Stimulated activated CD4-positive, alpha-beta T cell treated with anti-CD3 and anti-CD28 coated beads, Interleukin-4, amount 100 ng/mL, for 1 hour (primary cell): ENCODE results near the gene DGUOK.

Source experiments
- DNase-seq: peaks from one replicate; pipeline ENCODE4 v3.0.0-alpha.2; 2020

DGUOK gene

DNA sequence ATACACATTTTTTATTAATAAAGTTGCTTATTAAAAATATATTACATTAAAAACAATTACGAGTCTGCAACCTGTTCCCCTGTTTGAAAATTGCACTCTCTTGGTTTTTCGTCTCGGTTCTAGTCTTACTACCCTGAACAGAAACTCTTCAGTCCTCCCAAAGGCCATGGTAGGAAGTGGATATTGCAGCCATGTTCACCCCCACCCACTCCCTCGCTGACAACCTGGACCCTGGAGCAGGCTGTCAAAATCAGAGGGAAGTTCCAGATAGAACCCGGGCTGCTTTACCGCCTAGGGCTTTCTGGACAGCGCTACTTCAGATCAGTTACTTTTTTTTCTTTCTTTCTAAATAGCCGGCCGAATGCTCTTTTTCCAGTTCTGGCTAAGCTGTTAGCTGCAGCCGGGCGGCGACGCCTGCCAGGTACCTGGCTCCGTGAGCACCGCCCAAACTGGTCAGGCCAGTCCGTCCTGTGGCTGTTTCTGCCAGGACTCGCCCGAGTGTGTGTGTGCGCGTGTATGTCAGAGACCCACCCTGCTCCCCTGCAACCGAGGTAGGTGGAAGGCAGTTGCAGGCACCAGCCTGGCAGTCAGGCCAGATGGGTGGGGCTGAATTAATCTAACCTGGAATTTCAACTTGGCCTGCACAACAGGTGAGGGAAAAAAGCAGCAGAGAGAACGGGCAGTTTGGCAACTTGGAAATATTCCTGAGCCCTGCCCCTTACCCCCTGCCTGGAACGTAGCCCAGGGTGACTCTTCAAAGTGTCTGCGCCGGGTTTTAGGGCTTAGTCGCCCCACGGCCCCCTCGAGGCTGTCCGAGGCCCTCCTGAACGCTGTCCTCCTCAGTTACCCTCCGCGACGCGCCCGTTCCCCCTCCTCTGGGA, 56.9 kb downstream of the DGUOK start:
- DNase-seq: no peak

DNA sequence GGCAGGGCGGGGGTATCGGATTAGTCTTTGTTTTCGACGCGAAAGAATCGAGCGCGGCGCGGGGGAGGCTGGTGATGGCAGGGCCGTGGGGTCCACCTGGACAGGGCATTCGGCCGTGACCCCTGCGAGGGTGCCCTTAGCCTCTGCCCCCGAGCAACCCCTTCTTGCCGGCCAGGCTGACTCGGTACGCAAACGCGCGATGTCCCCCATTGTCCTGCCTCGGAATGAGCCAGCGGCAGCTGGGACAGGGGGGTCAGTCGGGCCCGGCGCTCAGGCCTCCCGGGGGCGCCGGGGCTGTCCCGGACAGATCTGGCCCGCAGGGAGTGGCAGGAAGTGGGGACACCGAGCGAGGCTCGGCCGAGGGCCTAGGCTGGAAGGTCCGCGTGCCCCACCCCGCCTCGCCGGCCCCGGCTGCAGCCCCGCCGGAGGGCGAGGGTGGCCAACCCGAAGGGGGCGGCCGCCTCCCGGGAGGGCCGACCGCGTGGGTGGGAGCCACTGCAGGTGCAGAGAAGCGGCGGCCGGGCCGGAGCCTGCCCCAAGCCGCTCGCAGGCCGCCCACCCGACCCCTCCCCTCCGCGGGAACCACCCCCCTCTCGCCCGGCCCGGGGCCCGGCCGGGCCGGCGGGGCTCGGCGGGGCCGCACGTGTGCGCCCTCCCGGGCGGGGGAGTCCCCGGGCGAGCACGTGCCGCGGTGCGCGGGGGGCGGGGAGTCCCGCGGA, 57.7 kb downstream of the DGUOK start, which contains the start of gene TET3:
TSS of gene TET3 (plus strand) at position 708 of the 719 bp plus-strand sequence. CDS start 1,494 bp downstream, outside the sequence.
- DNase-seq: peak; percentile 78

DNA sequence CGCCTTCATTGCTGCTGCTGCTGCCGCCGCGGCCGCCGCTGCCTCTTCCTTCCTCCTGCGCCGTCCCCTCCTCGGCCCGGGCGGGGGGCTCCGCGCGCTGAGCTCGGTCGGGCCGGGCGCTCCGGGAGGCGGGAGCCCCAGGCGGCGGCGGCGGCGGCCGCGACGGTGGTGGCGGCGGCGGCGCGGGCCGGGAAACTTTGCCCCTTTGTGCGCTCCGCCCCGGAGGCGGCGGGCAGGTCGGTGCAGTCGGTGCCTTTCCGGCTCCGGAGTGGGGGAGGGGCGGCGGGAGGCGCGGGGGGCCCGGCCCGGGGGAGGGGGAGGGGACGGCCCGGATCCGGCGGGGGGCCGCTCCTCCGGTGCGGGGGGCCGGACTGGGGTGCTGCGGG, 58.2 kb downstream of the DGUOK start:
- peak; percentile 72 for DNase-seq

DNA sequence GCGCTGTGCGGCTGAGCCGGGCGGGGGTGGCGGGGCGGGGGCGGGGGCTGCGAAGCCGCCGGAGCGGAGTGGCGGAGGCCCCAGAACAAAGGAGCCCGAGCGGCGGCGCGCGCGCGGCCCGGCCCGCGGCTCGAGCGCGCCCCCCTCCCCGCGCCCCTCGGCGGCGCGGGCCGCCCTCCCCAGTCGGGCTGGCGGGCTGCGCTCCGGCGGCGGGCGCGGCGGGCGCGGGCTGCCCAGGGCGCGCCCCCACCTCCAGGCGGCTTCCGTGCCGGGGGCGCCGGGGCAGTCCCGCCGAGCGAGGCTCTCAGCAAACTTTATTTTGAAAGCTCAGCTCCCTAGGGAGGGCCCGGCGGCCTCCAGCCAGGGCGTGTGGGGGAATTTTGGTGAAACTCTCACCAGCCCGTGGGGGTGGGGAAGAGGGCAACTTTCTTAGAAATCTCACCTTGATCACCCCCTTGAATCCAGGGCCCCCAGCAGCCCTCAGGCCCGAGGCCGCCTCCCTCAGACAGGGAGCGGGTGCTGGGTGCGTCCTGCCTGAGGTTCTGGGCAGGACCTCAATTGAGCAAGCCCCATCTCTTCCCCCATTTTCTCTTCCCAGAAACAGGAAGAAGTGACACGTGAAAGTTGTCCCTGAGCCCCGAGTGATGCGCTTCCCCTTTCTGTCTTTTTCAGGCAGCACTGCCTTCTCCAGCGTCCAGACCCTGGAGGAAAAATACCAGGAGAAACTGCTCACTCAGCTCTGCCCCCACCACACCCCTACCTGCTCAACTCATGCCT, 58.8 kb downstream of the DGUOK start:
- peak; percentile 78 for DNase-seq

DNA sequence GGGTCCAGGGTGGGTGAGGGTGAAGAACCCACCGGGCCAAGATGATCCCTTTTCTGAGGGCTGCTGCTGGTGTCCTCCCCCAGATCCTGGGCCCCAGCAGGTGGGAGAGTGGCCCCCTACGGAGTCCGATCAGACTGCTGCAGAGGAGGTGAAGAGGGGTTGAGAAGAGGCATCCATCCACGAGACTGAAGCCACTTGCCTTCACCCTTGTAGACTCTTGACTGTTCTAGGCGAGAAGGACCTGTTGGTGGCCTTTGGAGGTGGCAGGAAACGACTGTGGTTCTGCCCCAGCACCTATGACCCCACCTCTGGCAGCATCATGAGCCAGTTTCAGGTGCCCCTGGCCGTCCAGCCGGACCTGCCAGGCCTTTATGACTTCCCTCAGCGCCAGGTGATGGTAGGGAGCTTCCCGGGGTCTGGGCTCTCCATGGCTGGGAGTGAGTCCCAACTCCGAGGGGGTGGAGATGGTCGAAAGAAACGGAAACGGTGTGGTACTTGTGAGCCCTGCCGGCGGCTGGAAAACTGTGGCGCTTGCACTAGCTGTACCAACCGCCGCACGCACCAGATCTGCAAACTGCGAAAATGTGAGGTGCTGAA, 59.5 kb downstream of the DGUOK start:
- peak; percentile 44 for DNase-seq

DNA sequence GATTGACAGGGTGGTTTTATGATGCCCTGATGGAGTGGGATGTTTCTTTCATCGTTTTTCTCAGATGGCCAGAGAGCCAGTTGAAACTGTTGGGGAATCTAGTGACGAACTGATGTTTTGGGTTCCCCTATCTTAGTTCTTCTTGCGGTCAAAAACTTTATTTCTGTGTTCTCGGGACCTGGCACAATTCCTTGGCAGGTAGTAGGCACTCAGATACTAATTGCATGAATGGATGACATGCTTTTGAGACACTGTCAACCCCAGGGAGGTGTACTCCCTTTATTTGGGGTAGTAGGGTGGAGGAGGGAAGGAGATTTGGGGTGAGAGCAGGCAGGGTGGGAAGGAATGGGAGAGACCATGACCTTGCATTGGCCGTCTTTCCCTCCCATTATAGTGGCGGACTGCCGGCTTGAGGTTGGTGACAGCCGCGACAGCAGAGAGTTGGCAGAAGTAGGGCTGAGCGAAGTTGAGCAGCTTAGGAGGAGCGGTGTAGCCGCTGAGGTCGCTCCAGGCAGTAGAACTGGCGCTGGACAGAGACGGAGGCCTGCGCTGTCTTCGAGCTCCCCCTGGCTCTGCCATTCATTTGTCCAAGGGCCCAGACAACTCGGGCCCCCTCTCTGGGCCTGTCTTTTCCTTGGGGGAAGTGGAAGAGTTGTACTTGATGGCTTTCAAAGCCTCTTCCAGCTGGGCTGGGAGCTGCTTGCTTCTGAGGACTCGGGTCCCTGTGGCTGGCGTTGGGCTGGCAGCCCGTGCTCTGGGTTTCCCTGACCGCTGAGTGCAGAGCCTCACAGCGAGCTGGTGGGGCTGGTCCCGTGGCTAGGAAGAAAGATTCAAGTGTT, 60.6 kb downstream of the DGUOK start:
- peak; percentile 36 for DNase-seq

DNA sequence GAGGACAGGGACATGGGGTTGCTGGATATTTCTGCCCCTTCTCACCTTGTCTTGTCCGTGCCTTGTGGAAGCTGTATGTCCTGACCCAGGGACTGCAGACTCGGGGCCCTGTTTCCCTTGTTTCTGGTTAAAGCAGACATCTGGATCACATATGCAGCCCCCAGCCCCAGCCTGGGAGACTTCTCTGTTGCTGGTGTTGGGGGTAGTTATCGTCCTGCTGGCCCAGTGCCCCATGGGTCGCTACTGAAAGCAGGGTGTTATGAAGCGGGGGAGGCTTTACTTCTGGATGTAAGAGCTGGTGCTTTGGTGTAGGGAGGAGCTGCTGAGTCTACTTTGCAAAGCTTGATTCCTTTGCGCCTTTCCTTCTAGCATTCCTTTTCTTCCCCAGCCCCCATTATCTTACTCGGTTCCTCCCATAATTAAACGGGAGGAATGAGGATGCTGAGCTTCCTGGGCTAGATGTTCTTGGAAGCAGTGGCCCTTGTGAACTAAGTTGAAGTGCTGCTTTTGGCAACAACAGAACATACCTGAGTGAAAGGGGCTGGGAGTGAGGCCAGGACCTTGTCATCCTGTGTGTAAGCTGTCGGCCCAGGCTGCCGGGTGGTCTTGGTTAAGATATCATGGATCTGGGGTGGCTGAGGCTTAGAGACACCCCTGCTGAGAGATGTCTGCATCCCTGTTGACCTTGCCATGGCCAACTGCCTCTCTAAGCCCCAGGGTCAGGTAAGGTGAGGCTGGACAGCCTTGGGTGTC, 61.4 kb downstream of the DGUOK start:
- no peak for DNase-seq

DNA sequence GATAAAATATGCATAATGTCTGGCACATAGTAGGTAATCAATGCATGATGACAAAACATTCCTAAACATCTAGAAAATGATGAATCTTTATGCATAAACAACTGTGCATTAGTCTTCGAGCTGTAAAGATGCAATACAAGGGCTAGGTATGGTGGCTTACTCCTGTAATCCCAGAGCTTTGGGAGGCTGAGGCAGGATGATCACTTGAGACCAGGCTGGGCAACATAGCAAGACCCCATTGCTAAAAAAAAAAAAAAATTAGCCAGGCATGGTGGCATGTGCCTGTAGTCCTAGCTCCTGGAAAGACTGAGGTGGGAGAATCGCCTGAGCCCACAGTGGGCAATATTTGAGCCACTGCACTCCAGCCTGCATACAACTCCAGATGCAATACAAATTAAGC, 63.3 kb downstream of the DGUOK start:
- no peak for DNase-seq

DNA sequence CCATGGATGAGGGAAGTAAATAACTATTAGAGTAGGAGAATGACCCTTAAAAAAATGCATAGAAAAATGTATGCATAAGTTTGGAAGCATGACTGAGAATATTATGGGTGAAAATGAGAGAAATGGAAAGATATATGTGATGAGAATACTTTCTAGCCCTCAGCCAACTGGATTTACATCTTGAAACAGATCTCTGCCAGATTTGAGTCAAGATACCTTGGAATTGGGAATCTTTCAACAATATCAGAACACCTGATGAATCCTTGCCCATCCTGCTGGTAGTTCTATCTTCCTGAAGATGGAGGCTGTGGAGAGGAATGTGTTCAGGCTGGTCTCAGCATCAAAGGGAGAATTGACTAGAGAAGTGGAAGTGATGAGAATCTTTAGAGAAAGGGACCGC, 63.9 kb downstream of the DGUOK start:
- DNase-seq: no peak

DNA sequence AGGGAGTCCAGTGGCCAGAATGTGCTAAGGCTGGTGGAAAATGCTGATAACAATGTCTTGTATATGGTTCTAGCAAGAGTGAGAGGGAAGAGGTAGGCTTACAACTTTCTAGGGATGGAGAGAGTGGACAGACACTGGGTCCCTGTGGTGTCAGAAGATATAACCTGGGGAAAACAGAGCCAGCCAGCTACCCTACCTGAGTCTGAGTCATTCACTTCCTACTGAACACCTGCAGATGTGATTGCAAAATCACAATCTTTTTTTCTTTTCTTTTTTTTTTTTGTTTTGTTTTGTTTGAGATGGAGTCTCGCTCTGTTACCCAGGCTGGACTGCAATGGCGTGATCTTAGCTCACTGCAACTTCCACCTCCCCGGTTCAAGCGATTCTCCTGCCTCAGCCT, 65.4 kb downstream of the DGUOK start:
- DNase-seq: no peak

DNA sequence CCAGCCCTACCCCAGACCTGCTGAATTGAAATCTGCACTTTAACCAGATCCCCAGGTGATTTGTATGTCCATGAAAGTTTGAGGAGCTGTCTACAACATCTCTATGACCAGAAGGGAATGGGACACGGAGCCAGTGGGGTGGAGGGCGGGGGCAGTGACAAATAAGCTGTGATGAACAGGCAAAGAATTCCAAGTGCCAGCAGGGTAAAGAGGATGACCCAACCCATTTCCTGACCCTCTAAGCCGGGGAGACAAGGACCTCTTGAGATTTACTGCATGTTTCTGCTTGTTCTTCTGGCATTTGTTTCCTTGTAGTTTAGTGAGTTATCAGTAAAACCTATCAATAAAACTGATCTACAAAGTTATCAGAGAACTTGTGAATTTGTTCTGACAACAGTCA, 66.7 kb downstream of the DGUOK start:
- DNase-seq: no peak

DNA sequence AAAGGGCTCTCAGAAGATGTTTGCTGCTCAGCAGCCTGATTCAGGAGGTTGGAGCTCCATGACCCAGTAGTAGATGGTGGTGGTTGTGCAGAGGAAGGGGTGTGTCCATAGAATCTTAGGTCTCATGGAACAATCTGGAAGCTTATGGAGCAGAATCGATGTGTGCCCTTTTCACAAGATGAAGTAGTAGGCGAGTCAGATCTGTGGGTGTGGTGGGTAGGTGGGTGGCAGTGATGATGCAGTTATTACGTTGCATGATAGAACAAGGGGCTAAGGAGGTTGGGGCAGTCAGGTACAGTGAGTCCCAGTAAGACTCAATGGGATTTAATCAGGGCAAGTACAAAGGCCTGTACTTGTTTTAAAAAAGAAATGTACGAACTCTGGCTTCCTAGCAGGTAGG, 67.1 kb downstream of the DGUOK start:
- no peak for DNase-seq

DNA sequence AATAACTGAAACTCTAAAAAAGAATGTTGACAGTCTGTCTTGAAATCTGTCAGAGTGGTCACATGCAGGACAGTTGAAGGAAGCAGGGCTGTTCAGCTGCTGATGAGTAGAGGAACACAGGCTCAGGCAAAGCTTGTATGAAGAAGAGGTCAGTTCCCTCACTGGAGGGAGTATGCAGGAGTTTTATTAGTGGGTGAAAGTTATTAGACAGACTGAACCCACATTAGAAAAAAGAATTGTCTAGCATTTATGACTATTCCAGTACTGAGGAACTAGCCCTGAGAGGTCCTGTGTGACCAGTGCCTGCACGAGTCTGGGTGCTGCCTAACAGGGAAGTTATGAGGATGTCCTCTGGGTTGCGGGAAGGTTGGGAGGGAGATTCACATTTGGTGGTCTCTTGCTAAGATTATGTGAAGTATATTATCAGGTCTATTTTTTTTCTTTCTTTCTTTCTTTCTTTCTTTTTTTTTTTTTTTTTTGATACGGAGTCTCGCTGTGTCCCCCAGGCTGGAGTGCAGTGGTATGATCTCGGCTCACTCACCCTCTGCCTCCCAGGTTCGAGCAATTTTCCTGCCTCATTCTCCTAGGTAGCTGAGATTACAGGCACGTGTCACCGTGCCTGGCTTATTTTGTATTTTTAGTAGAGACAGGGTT, 67.6 kb downstream of the DGUOK start:
- DNase-seq: no peak

DNA sequence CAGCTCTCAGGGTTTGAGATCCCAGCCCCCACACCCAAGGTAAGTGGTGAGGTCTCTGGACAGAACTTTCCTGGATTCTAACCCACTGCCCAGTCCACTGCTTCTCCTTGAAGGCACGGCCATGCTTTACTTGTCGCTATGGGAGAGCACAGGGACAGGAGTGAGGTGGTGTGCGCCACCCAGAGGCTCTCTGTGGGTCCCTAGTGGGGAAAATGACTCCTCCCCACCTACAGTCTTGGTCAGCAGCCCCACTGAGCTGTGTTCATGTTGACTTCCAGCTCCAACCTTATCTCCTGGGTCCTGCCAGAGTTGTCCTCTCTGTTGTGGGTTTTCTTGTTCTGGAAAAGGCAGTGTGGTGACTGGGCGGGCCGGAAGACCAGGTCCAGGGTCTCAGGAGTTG, 69.1 kb downstream of the DGUOK start:
- no peak for DNase-seq

DNA sequence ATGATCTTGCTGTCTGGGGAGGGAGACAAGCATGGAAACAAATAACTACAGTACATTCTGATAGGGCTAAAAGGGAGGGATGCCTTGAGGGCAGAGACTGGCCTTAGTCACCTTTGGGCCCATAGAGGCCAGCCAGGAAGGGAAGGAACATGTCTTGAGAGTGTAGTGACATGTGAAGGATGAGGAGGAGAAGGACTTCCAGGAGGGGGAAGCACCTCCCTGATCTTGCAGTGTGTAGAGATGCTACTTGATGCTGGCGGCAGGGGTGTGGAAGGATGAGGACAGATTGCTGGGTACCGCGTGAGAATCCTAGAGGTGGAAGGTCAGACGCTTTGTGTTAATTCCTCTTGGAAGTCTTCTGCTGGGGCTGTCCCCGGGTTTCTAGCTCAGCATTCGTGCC, 71.1 kb downstream of the DGUOK start:
- DNase-seq: no peak

DNA sequence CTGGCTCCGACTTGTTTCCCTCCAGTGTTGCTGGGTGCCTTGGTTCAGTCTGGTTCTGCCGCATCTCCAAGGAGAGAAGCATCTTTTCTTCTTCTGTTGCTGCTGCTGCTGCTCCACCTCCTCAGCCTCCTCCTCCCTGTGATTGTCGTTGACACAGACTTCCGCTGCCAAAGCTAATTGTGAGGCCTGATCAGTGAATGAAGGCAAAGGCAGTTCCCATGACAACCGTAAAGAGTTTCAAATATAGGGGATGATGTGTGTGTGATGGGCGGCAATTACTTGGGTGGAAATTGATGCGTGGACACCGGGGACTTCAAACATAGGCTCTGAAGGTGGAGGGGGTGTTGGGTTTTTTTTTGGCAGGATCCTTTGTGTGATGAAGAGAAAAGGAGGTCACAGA, 71.8 kb downstream of the DGUOK start:
- DNase-seq: no peak

DNA sequence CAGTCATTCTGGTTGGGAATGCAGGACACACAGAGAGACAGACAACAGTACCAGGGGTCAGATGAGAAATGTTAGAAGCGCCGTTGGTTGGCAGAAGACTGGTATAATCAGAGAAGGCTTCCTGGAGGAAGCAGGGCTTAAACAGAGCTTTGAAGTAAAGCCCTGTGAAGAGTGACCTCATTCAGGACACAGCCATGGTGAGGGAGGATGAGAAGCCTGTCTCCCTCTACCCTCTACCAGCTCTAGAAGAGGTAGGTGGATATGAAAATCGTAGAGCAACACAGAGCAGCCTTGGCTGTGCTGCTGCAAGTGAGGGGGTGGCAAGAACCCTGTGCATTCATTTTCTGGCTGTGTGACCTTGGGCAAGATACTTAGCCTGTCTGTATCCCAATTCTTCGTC, 72.3 kb downstream of the DGUOK start:
- DNase-seq: no peak

DNA sequence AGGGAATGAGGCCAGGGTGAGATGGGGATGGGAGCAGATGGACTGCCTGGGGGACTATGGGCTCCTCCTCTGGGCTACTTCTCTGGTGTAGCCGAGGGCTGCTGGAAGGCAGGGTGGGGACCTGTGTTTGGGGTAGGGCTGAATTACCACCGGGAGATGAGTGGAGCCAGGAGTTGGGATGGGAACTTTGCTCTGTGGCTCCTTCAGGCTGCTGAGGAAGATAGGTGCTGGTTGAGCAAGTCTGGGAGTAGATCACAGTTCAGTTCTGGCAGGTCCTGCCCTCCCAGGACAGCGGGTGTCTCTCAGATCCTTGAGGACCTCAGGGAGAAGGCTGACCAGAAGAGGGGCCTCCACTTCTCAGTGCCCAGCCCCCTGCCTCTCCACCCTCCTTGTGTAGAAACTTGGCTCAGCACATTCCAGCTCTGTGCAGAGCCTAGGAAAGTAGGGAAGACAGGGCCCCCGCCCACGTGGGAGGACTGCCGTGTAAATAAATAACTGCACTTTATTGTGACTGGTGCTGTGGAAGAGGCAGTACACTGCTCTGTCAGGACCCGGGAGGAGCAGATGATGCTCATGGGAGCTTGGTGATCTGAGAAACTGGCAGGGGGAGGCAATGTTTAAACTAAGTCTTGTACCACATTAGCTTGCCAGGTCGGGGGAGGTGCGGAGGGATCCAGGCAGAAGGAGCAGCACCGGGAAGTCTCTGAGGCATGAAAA, 73.4 kb downstream of the DGUOK start:
- DNase-seq: no peak

DNA sequence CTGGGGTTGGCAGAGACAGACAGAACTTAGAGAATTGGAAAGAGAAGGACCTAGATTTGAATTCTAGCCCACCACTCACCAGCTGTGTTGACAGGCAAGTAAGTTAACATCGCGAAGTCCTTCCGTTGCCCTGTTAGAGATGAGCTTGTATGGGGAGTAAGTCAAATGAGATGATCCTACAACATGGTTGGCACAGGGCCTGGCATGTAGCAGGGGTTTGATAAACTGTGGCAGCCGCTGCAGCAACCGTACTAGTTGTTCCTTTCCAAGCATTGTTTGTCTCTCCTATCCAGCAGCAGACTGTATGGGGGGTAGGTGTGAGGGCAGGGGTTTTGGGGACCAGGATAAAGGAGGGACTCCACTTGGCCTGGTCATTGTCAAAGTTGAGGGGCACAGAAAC, 74.0 kb downstream of the DGUOK start:
- no peak for DNase-seq

DNA sequence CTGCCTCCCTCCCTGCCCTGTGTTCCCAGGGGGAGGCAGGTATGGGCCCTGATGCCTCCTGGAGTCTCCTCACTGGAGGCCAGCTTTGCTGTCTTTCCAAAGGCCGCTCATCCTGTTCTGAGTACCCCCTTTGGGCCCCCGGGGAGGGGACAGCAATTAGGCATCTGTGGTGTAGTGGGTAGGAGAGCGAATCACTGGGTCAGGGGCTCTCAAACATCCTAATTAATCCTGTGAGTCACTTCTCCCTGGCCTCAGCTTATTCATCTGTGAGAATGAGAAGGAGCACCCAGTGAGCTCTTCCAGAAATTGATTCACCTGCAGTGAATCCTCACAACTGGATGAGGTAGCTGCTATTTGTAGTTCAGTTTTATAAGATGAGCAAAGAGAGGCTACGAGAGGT, 74.4 kb downstream of the DGUOK start:
- no peak for DNase-seq
